ENCODE results near the gene ST6GAL2. TPM values are rescaled to one million over a fixed set of nuclear protein-coding genes. Genes with fewer than 3 reads are reported as not detected.
A peak's percentile ranks its signal among the peaks of the same experiment; 100 is the strongest.

Gene ST6GAL2
- total RNA-seq, 1 donor from 2014 or later = 2.5 TPM

GRCh38 chr2:106816974-106817373, 69.0 kb downstream of the ST6GAL2 start:
- no peak for ATAC-seq

- no peak for ATAC-seq
Measured at GRCh38 chr2:106812841-106813240, 73.1 kb downstream of the ST6GAL2 start.

- ATAC-seq = no peak
Measured at GRCh38 chr2:106812383-106812782, 73.6 kb downstream of the ST6GAL2 start.

- ATAC-seq = no peak
Measured at GRCh38 chr2:106805716-106806115, 80.3 kb downstream of the ST6GAL2 start.

- ATAC-seq = no peak
Measured at GRCh38 chr2:106804161-106804560, 81.8 kb downstream of the ST6GAL2 start.

- no peak for ATAC-seq
Measured at GRCh38 chr2:106800976-106801655, 84.9 kb downstream of the ST6GAL2 start.

- no peak for ATAC-seq
Measured at GRCh38 chr2:106800180-106800579, 85.8 kb downstream of the ST6GAL2 start.

GRCh38 chr2:106798826-106799552, 87.0 kb downstream of the ST6GAL2 start:
- no peak for ATAC-seq

- ATAC-seq = no peak
Measured at GRCh38 chr2:106797494-106797893, 88.5 kb downstream of the ST6GAL2 start.

GRCh38 chr2:106792671-106793070, 93.3 kb downstream of the ST6GAL2 start:
- no peak for ATAC-seq

- ATAC-seq = no peak
Measured at GRCh38 chr2:106789185-106789584, 96.8 kb downstream of the ST6GAL2 start.

- peak; percentile 39 for ATAC-seq
Measured at GRCh38 chr2:106782681-106783080, 103.3 kb downstream of the ST6GAL2 start.

GRCh38 chr2:106781196-106781595, 104.8 kb downstream of the ST6GAL2 start:
- no peak for ATAC-seq

- ATAC-seq = no peak
Measured at GRCh38 chr2:106771811-106772210, 114.2 kb downstream of the ST6GAL2 start.

- no peak for ATAC-seq
Measured at GRCh38 chr2:106770986-106771385, 115.0 kb downstream of the ST6GAL2 start.

GRCh38 chr2:106764614-106765013, 121.4 kb downstream of the ST6GAL2 start:
- ATAC-seq = no peak

- no peak for ATAC-seq
Measured at GRCh38 chr2:106759966-106760365, 126.0 kb downstream of the ST6GAL2 start.

GRCh38 chr2:106758901-106759497, 127.0 kb downstream of the ST6GAL2 start:
- ATAC-seq = no peak
